Measurements from ENCODE around the gene CNN3. TPM values are rescaled to one million over a fixed set of nuclear protein-coding genes. Genes with fewer than 3 reads are reported as not detected.
A peak's percentile ranks its signal among the peaks of the same experiment; 100 is the strongest.

CNN3 gene
- total and polyA plus RNA-seq, 7 donors = 12.4 to 46.2 (median 19.2) TPM

DNA sequence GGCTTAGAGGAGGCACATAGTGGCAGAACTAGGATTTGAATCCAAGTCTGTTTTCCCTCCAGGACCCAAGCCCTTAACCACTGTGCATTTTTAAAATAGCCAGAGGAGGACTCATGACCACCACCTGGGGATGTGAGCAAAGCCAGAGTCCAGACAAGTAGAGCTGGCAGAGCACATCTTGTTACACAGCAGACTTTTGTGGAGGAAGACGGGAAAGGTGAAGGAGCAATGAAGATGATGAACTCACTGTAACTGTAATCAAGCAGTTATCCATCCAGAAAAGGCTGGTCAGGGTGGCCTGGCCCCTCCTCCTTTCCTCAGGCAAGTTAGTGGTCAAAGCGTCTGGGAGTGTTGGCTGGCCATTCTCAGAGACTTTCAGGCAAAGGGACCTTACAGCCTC is 55.9 kb downstream of the CNN3 start:
- Histone ChIP-seq H3K4me1 (no peaks in the 10 kb centered on the region), H3K27me3 (ENCODE audit: insufficient read depth in 3 of 3, low read length in 2 of 3) (no peaks in the 10 kb centered on the region), H3K36me3 (ENCODE audit: insufficient read depth in 1 of 2, low read depth in 1 of 2) (no peaks in the 10 kb centered on the region), H3K9me3 (no peaks in the 10 kb centered on the region), H3K27ac (no peak overlapping the region), H3K4me3 (no peak overlapping the region)
- DNase-seq = no peak
- ATAC-seq = no peak
- TF ChIP-seq, protein P1, sequence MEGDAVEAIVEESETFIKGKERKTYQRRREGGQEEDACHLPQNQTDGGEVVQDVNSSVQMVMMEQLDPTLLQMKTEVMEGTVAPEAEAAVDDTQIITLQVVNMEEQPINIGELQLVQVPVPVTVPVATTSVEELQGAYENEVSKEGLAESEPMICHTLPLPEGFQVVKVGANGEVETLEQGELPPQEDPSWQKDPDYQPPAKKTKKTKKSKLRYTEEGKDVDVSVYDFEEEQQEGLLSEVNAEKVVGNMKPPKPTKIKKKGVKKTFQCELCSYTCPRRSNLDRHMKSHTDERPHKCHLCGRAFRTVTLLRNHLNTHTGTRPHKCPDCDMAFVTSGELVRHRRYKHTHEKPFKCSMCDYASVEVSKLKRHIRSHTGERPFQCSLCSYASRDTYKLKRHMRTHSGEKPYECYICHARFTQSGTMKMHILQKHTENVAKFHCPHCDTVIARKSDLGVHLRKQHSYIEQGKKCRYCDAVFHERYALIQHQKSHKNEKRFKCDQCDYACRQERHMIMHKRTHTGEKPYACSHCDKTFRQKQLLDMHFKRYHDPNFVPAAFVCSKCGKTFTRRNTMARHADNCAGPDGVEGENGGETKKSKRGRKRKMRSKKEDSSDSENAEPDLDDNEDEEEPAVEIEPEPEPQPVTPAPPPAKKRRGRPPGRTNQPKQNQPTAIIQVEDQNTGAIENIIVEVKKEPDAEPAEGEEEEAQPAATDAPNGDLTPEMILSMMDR (IDR thresholded peaks at IDR 0.05) = no peak
- 81 to 84% (median 82%) methylated on average over 2 of the region's 2 CpGs for WGBS, 3 donors
- intact Hi-C loops (cut with DNase I) = no loop called here

DNA sequence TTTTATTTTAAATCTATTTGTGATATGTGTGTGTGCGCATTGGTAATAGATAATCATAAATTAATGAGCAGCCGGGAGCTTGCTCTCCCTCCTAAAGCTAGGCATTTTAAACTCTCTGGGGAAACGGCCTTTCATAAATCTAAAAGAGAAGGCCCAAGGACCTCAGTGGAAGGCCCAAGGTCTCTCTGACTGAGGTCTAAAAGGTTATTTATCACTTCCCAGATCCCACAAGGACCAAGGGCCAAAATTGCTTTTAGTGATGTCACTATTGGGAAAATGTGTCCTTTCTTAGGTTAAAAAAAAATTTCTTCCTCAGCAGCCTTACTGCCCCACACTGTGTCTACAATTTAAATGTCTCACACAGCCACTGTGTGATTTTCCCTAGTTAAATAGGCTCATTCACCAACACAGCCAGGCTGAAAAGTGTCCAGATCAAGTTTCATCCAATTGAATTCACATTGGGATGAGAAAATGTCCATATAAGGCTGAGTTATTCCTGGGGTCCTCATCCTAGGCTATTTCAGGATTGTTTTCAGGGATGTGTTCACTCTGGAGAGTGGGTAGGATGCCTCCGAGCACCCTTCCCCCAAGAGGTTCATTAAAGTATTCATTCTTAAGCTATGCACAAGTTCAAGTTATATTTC is 60.6 kb downstream of the CNN3 start:
- no peak for ATAC-seq
- intact Hi-C loops (cut with DNase I) = no loop called here
- Histone ChIP-seq H3K27me3 (ENCODE audit: insufficient read depth in 3 of 3, low read length in 2 of 3) (no peaks in the 10 kb centered on the region), H3K27ac (peak overlapping the region; percentile 12), H3K36me3 (ENCODE audit: insufficient read depth in 1 of 2, low read depth in 1 of 2) (no peaks in the 10 kb centered on the region), H3K4me1 (peaks cover 19% of the 10 kb centered on the region), H3K9me3 (no peaks in the 10 kb centered on the region), H3K4me3 (no peak overlapping the region)
- TF ChIP-seq, protein P1 (IDR thresholded peaks at IDR 0.05) = no peak
- WGBS, 3 donors = 70 to 78% (median 73%) methylated on average over 4 of the region's 4 CpGs
- DNase-seq = no peak

DNA sequence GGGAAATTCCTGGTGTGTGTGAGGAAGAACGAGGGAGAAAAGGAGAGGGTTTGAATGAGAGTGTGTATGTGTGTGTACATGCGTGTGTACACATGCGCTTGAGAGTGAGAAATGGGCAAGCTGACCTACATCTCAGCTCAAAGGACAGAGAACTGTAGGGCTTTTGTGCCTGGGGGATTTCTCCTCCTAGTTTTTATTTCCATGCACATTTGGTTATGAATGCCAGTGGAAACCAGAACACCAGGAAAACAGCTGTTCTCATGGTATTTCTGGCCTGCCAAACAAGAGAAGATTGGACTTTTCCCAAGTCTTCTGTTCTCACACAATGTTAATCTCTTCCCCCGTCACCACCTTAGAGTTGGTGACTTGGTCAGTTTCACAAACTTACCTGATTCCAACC is 61.5 kb downstream of the CNN3 start:
- intact Hi-C loops (cut with DNase I) = no loop called here
- peaks cover 19% of the 10 kb centered on the region for H3K4me1 ChIP-seq
- H3K27ac ChIP-seq = peak overlapping the region; percentile 68
- no peaks in the 10 kb centered on the region for H3K27me3 ChIP-seq (ENCODE audit: insufficient read depth in 3 of 3, low read length in 2 of 3)
- no peaks in the 10 kb centered on the region for H3K36me3 ChIP-seq (ENCODE audit: insufficient read depth in 1 of 2, low read depth in 1 of 2)
- DNase-seq (no peak), ATAC-seq (peak in 2 of 4 donors; percentile 32 to 45)
- WGBS, 3 donors = 23 to 33% (median 26%) methylated on average over 4 of the region's 4 CpGs
- TF ChIP-seq, protein P1 (IDR thresholded peaks at IDR 0.05) = no peak
- no peak overlapping the region for H3K4me3 ChIP-seq
- no peaks in the 10 kb centered on the region for H3K9me3 ChIP-seq

DNA sequence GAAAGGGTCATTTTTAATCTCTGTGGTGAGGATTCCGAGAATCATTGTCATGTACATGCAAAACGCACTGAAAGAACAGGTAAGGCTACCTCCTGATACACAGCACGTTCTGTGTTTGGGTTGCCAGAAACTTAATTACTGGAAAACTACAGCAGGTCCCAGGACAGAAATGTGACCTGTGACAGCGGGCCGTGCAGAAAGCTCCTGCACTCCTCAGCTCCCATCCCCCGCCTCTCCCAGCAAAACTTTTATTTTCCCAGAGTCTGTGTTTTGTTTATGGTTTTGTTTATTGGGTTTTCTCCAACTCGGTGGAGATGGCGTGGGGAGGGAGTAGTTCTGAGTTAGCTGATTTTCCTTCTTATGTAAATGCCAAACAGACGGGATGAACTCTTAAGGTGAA is 62.1 kb downstream of the CNN3 start:
- ATAC-seq = peak in 1 of 4 donors; percentile 22
- DNase-seq = no peak
- intact Hi-C loops (cut with DNase I) = no loop called here
- Histone ChIP-seq H3K27ac (peak overlapping the region; percentile 68), H3K4me3 (no peak overlapping the region), H3K36me3 (ENCODE audit: insufficient read depth in 1 of 2, low read depth in 1 of 2) (no peaks in the 10 kb centered on the region), H3K9me3 (no peaks in the 10 kb centered on the region), H3K27me3 (ENCODE audit: insufficient read depth in 3 of 3, low read length in 2 of 3) (peaks cover 0 to 4% (median 0%) of the 10 kb centered on the region in 3 donors), H3K4me1 (peaks cover 19% of the 10 kb centered on the region)
- 24 to 36% (median 25%) methylated on average over 9 of the region's 9 CpGs for WGBS, 3 donors
- TF ChIP-seq, protein P1 (IDR thresholded peaks at IDR 0.05) = no peak

DNA sequence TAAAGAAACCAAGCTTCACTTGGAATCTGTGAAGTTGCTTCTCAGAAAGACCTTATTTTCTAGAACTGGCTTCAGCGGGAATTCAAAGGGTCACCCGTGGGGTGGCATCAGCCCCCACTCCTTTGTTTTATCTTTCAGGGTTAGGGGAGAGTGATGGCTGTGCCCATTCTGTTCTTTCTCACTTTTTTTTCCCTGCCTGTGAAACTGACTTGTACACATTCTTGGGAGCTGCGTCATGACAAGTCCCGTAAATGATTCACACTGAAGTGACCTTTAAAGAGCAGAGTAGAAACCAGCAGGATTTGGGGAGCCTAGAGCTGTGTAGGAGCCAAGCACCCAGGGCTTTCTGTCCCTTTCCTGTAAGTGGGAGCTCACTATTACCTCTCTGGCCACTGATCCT is 63.0 kb downstream of the CNN3 start:
- peaks cover 19% of the 10 kb centered on the region for H3K4me1 ChIP-seq
- peak overlapping the region; percentile 8 for H3K4me3 ChIP-seq

More for the DNA sequence above, 63.0 kb downstream of the CNN3 start:
- ATAC-seq (peak; percentile 56 to 82 (median 79)), DNase-seq (peak in 1 of 2 donors; percentile 19)
- WGBS, 3 donors = 32 to 53% (median 38%) methylated on average over 4 of the region's 4 CpGs
- H3K36me3 ChIP-seq (ENCODE audit: insufficient read depth in 1 of 2, low read depth in 1 of 2) = no peaks in the 10 kb centered on the region
- TF ChIP-seq, protein P1 (IDR thresholded peaks at IDR 0.05) = no peak
- intact Hi-C loops (cut with DNase I) = no loop called here
- no peaks in the 10 kb centered on the region for H3K9me3 ChIP-seq
- peak overlapping the region; percentile 68 for H3K27ac ChIP-seq
- H3K27me3 ChIP-seq (ENCODE audit: insufficient read depth in 3 of 3, low read length in 2 of 3) = peaks cover 0 to 10% (median 0%) of the 10 kb centered on the region in 3 donors
